Gastrocnemius medialis (tissue), 4 donors: ENCODE results near the gene PRDX3. TPM values are rescaled to one million over a fixed set of nuclear protein-coding genes. Genes with fewer than 3 reads are reported as not detected.

Source experiments
- ATAC-seq, 2 donors: fragments of 150-250 bp; one replicate each; pipeline ENCODE4 v1.9.1; 2016
- DNase-seq, 2 donors: peaks; one replicate each; pipeline ENCODE4 v3.0.0-alpha.2; 2019
- H3K27ac ChIP-seq, 4 donors: fragments of 200-600 bp; sonication (generic); 1 replicate in 1 of 4; 2 replicates in 3 of 4; pipeline ENCODE4 v1.5.1; 2016 to 2018; ENCODE audit warnings: mild to moderate bottlenecking in 2 of 4, moderate library complexity in 1 of 4
- H3K27me3 ChIP-seq, 3 donors: fragments of 200-600 bp; sonication (generic) in 2 of 3; 1 replicate in 1 of 3; 2 replicates in 2 of 3; pipeline versions ENCODE4 v1.5.1 to v1.6.0; 2016 to 2019; ENCODE audit warnings: mild to moderate bottlenecking in 1 of 3, moderate library complexity in 1 of 3
- H3K36me3 ChIP-seq, 2 donors: fragments of 200-600 bp; sonication (generic) in 1 of 2; one replicate each; pipeline ENCODE4 v1.5.1; 2017 to 2018
- H3K4me1 ChIP-seq, 2 donors: fragments of 200-600 bp; sonication (generic) in 1 of 2; one replicate each; pipeline ENCODE4 v1.5.1; 2016 to 2017; ENCODE audit warnings: mild to moderate bottlenecking in 2 of 2
- H3K4me3 ChIP-seq, 4 donors: fragments of 200-600 bp; sonication (generic) in 3 of 4; 1 replicate in 1 of 4; 2 replicates in 3 of 4; pipeline ENCODE4 v1.5.1; 2016 to 2019; ENCODE audit warnings: mild to moderate bottlenecking in 2 of 4
- H3K9me3 ChIP-seq, 3 donors: fragments of 200-600 bp; sonication (generic) in 2 of 3; 1 replicate in 1 of 3; 2 replicates in 2 of 3; pipeline ENCODE4 v1.5.1; 2016 to 2019
- CTCF ChIP-seq, 5 experiments: fragments of 450-650 bp in 3 of 5; fragments of 200-600 bp in 2 of 5; sonication (generic) in 2 of 5; IDR thresholded peaks in 4 of 5; conservative IDR thresholded peaks in 1 of 5; 1 replicate in 4 of 5; 2 replicates in 1 of 5; pipeline ENCODE4 v1.5.1; 2016 to 2019; ENCODE audit warnings: antibody characterized with exemption in 5 of 5, mild to moderate bottlenecking in 3 of 5, moderate library complexity in 3 of 5
- POLR2A ChIP-seq, 2 donors: fragments of 450-650 bp; IDR thresholded peaks; one replicate each; pipeline ENCODE4 v1.6.1; 2017; ENCODE audit warnings: antibody characterized with exemption in 2 of 2, mild to moderate bottlenecking in 2 of 2, moderate library complexity in 2 of 2
- in situ Hi-C, 4 donors: fragments of 200-750 bp; cut with MboI; loops; one replicate each; pipeline versions ENCODE4 v1.15.0 to v1.8.0; 2017; ENCODE audit warnings: low sequenced_read_pairs in 4 of 4
- intact Hi-C: fragments of 100-400 bp; cut with DNase I; formaldehyde crosslinking; loops from one replicate; pipeline ENCODE4 v1.15.1; 2023; ENCODE audit warnings: low total_unique reads
- total RNA-seq, 4 donors: library from RNA; depleted of rRNA; stranded (reverse); fragments of >200 nt; gene quantifications; one replicate each; pipeline versions ENCODE4 v1.1.0 to v1.2.3, GENCODE V29; 2016

PRDX3 gene
- total RNA-seq, 4 donors from 2014 or later, result 227 to 342 (median 250) TPM

GRCh38 chr10:119166118-119166500, 12.5 kb downstream of the PRDX3 start:
- no peak for TF ChIP-seq CTCF (IDR thresholded peaks at IDR 0.05 in 4 of 5, conservative IDR thresholded peaks at IDR 0.05 in 1 of 5)
- TF ChIP-seq POLR2A (IDR thresholded peaks at IDR 0.05), result no peak
- in situ Hi-C loops, result loop anchor here in 1 of 4 donors (25.0 kb wide), 1 partner anchor 696 kb away; the partner anchor contains the start of gene MCMBP

GRCh38 chr10:119165171-119166117, 13.2 kb downstream of the PRDX3 start, which contains the start of gene SFXN4:
TSS of gene SFXN4 (minus strand) at chr10:119165714. CDS start at chr10:119165647, 67 bp downstream.
- peak; percentile 78 to 83 for TF ChIP-seq POLR2A (IDR thresholded peaks at IDR 0.05)
- TF ChIP-seq CTCF (IDR thresholded peaks at IDR 0.05 in 4 of 5, conservative IDR thresholded peaks at IDR 0.05 in 1 of 5), result peak in 2 of 5 experiments; percentile 5 to 25
- intact Hi-C loops (loop anchor here (1.0 to 5.0 kb wide), 3 partner anchors 13 to 138 kb away; partner anchors contain the start of genes DENND10, NANOS1 and PRDX3), in situ Hi-C loops (loop anchor here in 1 of 4 donors (25.0 kb wide), 1 partner anchor 697 kb away; the partner anchor contains the start of gene MCMBP)
- H3K36me3 ChIP-seq, result peaks cover 0 to 36% of the 10 kb centered on the region in 2 donors
- no peaks in the 10 kb centered on the region for H3K27me3 ChIP-seq
- H3K27ac ChIP-seq, result peak within 1 kb of the TSS; percentile 90 to 97 (median 95)
- H3K4me1 ChIP-seq, result peaks cover 21 to 29% of the 10 kb centered on the region in 2 donors
- ATAC-seq (peak; percentile 89 to 90), DNase-seq (peak; percentile 66 to 81)
- peak within 1 kb of the TSS; percentile 69 to 86 (median 78) for H3K4me3 ChIP-seq
- no peaks in the 10 kb centered on the region for H3K9me3 ChIP-seq

More at GRCh38 chr10:119166118-119166500, 12.5 kb downstream of the PRDX3 start:
- no peak for ATAC-seq
- Histone ChIP-seq H3K27me3 (no peaks in the 10 kb centered on the region), H3K9me3 (no peaks in the 10 kb centered on the region), H3K4me3 (peak overlapping the region; percentile 69 to 86 (median 78)), H3K36me3 (peaks cover 0 to 29% of the 10 kb centered on the region in 2 donors), H3K27ac (peak overlapping the region; percentile 90 to 97 (median 95)), H3K4me1 (peaks cover 21 to 29% of the 10 kb centered on the region in 2 donors)
- DNase-seq, result no peak
- intact Hi-C loops, result loop anchor here (5.0 kb wide), 1 partner anchor 139 kb away; the partner anchor contains the start of gene NANOS1

- H3K36me3 ChIP-seq, result peaks cover 6 to 38% of the 10 kb centered on the region in 2 donors
Observed at GRCh38 chr10:119162452-119163092, 16.0 kb downstream of the PRDX3 start.

More at GRCh38 chr10:119162452-119163092, 16.0 kb downstream of the PRDX3 start:
- Histone ChIP-seq H3K4me1 (peaks cover 17 to 29% of the 10 kb centered on the region in 2 donors), H3K4me3 (no peak overlapping the region), H3K9me3 (no peaks in the 10 kb centered on the region), H3K27me3 (no peaks in the 10 kb centered on the region), H3K27ac (peak overlapping the region in 3 of 4 donors; percentile 8 to 39 (median 9))
- DNase-seq, result no peak
- TF ChIP-seq CTCF (IDR thresholded peaks at IDR 0.05 in 4 of 5, conservative IDR thresholded peaks at IDR 0.05 in 1 of 5), result no peak
- TF ChIP-seq POLR2A (IDR thresholded peaks at IDR 0.05), result no peak
- intact Hi-C loops (no loop called here), in situ Hi-C loops (loop anchor here in 1 of 4 donors (25.0 kb wide), 1 partner anchor 700 kb away; the partner anchor contains the start of gene MCMBP)
- no peak for ATAC-seq
